T-helper 2 cell treated with Interferon-gamma antibody and Interleukin-4, amounts not matched to agents 100 ng/mL and 5 ng/mL, for 36 hours (primary cell): ENCODE data around the gene ELOVL5. TPM values are rescaled to one million over a fixed set of nuclear protein-coding genes. Genes with fewer than 3 reads are reported as not detected.
"Not testable (repeated sequence)": the region's sequence is repeated elsewhere in the genome, so short reads cannot be mapped to it uniquely, and the experiment has no call there.

ENCODE experiments used
- intact Hi-C: fragments of 100-400 bp; cut with micrococcal nuclease; formaldehyde crosslinking; loops from one replicate; pipeline ENCODE4 v1.15.1; 2023
- total RNA-seq: library from RNA; stranded (reverse); gene quantifications from 2 replicates; pipeline ENCODE4 v1.2.3, GENCODE V29; 2022

The ELOVL5 gene, protein sequence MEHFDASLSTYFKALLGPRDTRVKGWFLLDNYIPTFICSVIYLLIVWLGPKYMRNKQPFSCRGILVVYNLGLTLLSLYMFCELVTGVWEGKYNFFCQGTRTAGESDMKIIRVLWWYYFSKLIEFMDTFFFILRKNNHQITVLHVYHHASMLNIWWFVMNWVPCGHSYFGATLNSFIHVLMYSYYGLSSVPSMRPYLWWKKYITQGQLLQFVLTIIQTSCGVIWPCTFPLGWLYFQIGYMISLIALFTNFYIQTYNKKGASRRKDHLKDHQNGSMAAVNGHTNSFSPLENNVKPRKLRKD
- total RNA-seq = 121 and 125 TPM in 2 replicates

DNA sequence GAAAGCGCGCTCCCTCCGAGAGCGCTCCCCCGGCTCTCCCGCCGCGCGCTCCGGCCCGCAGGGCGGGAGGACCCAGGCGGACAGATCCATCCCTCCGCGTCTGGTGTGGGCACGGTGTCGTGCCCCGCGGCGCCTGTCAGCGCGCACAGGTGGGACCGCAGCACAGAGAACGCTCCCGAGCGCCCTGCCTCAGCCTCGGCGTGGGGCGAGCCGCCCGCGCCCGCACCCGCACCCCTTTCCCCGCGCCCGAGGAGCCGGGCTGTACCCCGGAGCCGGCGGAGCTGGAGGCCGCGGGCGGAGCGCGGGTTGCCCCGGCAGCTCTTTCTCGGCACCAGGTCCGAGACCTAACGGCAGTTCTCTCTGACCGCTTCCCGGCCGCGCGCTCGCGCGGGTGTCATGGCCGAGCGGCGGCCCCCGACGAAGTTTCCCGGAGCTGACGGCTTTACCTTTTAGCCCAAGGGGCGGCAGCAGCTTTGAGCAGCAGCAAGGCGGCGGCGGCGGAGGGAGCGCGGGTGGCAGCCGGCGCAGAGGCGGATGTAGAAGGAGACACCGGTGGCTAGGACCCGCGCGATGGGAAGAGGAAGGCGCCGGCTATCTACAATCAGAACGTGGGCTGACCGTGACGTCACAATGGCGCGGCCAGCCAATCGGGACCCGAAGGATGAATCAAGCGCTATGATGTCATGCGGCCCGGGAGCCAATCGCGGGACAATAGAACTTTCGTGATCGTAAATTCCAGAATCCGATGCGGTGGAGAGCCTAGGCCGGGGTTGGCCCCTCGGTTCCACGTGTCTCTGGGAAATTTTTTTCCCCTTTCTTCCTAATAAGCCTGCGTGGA, at the start of gene ELOVL5:
Gene ELOVL5 (minus strand): TSS at position 580 of the 838 bp plus-strand sequence. CDS start 53,251 bp downstream, outside the sequence.
- intact Hi-C loops = loop anchor here (1.0 to 5.0 kb wide), 7 partner anchors 11 to 366 kb away; partner anchors contain the start of genes GCLC and GSTA4

DNA sequence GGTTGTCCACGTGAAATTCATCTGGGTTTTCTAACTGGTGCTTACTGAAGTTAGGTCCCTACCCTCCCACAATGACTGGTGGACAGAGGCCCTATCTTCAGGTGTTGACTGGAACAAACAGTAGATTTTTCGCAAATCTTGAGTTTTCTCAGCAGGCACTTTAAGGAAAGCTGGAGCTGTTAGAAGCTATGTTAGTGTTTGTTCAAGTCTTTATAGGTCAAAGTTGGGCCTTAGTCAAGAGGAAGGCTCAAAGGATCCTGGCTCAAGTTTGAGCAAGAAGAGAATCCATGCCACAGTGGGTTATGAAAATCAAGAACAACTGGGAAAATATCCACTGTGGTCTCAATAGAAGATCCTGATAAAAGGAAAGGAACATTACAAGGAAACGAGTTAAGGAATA, 48.5 kb upstream of the ELOVL5 start:
- intact Hi-C loops = no loop called here

DNA sequence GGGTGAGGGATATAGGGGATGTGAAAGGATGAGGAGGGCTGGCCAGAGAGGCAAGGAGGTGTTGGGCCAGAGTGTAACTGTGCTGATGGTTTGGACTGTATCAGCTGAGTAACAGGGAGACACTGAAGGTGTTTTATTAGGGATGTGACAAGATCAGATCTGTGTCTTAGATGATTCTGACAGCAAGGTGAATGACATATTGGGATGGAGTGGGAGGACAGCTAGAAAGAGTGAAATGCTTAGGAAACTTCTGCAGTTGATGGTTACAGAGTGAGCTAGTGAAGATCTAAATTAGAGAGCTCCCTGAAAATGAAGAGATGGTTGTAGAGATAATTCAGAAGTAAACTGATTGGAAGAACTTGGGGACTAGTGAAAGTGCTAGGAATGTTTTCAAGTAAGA, 47.2 kb upstream of the ELOVL5 start:
- intact Hi-C loops = no loop called here

DNA sequence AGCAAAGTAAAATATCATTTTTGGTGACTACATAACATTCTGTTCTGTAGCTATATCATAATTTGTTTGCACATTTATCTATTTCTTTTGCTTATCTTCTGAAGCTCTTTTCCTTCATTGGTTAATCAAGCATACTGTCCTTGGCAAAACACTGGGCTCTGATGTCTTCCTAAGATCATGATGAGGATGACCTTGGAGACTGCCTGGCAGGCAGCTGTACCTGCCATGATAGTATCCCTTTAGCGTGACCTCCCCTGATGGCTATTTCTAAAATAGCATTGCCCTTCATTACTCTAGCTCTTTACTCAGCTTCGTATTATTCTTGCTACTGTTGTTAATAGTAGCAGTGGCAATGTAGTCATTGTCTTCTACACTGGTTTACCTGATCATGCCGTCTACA, 46.0 kb upstream of the ELOVL5 start:
- intact Hi-C loops = no loop called here

DNA sequence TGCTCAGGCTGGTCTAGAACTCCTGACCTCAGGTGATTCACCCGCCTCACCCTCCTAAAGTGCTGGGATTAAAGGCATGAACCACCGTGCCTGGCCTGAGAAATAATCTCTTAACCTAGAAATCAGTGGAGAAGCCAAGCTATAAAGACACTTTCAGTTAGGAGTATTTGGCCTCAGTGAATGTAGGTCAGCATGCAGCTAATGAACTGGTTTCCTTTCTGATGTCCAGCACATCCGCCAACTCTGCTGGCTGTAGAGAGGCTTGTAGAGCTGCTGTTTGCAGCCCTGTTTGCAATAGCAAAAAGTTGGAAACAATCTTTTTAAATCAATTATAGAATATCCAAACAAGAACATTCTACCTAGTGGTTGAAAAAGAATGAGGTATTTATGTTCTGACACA, 42.4 kb upstream of the ELOVL5 start:
- intact Hi-C loops = no loop called here

DNA sequence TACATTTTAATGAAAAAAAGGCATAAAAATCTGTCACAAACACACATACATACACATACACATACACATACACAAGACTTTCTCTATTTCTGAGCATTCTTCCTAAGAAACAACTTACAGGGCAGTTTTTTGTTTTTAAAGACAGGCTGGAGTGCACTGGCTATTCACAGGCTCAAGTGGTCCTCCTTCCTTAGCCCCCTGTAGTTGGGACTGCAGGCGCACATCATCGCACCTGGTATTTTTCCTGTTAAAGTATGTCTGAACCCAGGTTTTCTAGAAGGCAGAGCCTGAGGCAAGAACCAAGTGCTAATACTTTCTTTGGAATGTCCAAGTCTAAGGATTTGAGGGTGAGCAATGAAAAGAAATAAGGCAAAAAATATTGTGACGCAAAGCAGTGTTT, 41.3 kb upstream of the ELOVL5 start:
- intact Hi-C loops = no loop called here

DNA sequence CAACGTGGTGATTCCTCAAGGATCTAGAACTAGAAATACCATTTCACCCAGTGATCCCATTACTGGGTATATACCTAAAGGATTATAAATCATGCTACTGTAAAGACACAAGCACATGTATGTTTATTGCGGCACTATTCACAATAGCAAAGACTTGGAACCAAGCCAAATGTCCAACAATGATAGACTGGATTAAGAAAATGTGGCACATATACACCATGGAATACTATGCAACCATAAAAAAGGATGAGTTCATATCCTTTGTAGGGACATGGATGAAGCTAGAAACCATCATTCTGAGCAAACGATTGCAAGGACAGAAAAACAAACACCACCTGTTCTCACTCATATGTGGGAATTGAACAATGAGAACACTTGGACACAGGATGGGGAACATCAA, 39.9 kb upstream of the ELOVL5 start:
- intact Hi-C loops = not testable (repeated sequence)

DNA sequence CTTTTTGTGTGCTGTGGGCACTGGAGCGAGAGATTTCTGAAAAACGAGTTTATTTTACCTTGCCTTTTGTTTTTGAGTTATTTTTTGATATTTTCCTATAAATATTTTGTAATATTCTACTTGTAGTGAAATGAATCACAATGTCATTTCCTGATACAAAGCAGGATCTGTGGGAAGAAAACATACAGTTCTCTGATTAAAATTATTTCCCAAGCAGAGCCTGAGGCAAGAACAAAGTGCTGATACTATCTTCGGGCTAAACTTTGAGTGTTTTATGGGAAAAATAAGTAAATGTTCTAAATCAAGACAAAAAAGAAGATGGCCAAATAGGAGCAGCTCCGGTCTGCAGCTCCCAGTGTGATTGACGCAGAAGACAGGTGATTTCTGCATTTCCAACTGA, 33.7 kb upstream of the ELOVL5 start:
- intact Hi-C loops = no loop called here

DNA sequence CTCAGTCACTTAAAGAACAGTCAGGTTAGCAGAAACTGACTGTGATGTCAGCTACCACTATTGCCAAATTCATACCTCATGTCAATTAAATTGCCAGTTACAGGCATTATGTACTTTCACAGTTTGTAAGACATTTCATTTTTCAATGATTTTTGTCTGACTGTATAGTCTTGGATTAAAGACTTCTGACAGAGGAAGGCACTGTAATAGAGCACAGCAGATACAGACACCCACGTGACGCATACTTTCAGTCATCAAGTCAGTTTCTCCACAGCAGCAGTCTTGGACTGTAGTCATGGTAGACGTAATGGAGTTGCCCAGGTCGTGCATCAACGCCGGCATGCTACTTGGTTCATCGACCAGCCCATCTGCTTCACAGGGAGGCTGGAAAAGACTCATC, 29.5 kb upstream of the ELOVL5 start:
- intact Hi-C loops = no loop called here

DNA sequence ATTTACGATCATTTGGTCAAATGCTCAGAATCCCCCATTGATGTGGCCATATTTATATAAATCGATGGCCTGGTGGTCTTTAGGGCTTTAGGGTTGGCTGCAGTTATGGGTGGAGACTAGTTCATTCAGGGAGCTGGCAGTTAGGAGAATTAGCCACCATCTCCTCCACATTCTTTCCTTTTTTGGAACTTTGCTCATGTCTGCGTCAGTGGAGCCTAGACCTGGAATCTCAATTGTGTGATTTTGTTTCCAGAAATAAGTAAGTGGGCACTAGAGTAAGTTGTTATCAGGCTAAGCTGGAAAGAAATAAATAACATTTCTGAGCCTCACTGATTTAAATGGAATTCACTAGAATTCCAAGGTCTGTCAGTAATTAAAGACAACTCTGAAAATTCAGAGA, 29.0 kb upstream of the ELOVL5 start:
- intact Hi-C loops = no loop called here

DNA sequence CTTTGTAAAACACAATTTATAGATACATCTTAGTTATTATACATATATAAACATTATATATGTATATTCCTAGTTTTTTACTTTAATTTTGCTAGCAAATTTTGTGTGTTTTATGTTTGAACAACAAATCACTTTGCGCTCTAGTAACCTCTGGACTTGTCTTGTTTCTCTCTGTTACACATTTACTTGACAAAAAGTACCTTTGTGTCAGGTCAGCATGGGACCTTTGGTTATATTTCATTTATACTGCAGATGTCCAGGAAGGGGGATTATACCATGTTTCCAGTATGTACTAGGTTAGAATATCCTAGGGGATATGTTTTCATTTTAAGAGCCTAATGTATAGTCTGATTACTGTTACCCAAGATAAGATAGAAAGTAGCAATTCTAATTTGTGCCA, 28.5 kb upstream of the ELOVL5 start:
- intact Hi-C loops = no loop called here

DNA sequence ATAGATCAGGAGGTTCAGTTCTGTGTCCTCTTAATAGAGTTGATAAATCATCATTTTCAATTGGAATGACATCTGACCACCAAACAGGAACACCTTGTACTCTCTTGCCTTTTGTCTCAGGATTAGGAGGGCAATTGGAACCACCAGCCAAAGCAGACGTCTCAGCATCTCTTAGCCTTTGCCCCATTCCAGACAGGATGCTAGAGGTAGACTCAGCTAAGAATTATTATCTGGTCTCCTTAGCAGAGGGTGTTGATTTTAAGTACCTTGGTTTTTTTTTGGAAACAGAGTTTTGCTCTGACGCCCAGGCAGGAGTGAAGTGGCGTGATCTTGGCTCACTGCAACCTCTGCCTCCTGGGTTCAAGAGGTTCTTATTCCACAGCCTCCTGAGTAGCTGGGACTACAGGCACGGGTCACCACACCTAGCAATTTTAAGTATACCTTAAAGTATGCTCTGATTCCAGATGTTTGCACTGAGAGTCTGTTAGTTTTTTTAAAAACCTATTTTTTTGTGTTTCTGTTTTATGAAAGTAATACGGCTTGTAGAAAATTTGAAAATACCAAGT, 28.0 kb upstream of the ELOVL5 start:
- intact Hi-C loops = no loop called here

DNA sequence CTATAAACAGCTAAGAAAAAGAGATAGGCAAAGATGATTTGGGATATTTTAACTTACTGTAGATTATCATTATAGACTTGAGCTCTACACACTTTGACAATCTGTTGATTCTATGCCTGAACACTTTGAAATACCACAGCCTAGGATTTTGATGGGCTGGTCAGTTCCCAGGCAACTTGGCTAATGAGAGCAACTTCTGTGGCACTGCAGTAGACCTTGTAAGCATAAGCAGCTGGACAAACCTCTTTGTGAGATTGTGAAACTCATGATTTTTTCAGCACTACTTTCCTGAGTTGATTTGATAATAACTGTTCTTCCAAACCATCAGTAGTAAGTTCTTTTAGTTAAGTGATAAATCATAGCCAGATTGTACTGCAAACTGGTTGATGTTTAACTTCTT, 27.1 kb upstream of the ELOVL5 start:
- intact Hi-C loops = no loop called here

DNA sequence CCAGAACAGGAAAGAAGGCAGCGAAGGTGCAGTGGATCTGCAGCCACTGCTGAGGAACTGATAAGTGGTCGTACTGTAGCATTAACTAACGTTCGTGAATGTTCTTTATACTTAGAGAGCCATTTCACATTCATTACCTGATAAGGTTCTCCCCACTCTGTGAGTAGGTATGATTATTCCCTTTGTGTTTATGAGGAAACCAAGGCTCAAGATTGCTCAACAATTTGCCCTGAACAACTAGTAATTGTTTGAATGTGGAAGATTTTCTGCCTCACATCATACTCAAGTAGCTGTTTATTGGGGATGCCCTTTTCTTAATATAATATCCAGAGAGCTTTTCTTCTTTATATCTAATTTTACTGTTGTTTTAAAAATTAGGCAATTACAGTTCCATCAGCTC, 24.9 kb upstream of the ELOVL5 start:
- intact Hi-C loops = no loop called here

DNA sequence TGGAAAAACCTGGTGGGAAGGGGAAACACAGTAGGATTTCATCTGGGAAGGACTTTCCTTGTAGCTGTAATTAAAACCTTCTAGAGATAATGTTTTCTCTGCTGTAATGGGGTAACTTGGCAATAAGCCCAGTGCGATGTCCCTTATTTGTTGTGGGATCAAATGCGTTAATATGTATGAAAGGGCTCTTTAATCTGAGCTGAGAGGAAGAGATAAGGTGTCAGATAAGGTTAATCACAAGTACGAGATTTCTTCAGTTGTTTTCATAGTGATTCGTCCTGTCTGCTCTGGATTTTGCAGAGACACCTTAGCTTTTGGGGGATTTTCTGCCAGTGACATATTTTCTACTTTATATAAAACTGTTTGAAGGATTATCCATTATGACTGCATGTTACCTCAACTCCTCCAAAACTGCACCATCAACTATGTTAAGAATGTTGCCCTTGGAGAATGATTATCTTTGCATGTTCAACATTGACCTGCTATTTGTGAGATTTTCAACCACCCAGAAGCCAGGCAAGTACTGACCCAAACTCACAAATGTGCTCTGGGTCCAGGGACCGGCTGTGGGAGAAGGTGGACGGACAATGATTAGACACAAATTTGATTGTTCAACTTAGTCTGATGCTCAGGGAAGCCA, 21.2 kb upstream of the ELOVL5 start:
- intact Hi-C loops = no loop called here

DNA sequence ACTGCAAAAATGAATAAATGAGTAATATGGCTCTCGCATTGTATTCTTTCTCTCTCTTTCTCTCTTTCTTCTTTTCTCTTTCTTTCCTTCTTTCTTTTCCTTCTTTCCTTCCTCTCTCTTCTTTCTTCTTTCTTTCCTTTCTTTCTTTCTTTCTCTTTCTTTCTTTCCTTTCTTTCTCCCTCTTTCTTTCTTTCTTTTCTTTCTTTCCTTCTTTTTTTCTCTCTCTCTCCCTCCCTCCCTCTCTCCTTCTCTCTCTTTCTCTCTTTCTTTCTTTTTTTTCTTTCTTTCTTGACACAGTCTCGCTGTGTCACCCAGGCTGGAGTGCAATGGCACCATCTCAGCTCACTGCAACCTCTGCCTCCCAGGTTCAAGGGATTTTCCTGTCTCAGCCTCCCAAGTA, 20.3 kb upstream of the ELOVL5 start:
- intact Hi-C loops = no loop called here

DNA sequence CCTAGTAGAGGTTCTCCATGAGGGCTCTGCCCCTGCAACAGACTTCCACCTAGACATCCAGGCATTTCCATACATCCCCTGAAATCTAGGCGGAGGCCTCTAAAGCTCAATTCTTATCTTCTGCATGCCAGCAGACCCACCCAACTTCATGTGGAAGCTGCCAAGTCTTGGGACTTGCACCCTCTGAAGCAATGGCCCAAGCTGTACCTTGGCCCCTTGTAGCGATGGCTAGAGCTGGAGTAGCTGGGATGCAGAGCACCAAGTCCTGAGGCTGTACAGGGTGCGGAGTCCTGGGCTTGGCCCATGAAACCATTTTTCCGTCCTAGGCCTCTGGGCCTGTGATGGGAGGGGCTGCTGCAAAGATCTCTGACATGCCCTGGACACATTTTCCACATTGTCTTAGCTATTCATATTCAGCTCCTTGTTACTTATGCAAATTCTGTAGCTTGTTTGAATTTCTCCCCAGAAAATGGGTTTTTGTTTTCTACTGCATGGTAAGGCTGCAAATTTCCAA, 17.4 kb upstream of the ELOVL5 start:
- intact Hi-C loops = no loop called here

DNA sequence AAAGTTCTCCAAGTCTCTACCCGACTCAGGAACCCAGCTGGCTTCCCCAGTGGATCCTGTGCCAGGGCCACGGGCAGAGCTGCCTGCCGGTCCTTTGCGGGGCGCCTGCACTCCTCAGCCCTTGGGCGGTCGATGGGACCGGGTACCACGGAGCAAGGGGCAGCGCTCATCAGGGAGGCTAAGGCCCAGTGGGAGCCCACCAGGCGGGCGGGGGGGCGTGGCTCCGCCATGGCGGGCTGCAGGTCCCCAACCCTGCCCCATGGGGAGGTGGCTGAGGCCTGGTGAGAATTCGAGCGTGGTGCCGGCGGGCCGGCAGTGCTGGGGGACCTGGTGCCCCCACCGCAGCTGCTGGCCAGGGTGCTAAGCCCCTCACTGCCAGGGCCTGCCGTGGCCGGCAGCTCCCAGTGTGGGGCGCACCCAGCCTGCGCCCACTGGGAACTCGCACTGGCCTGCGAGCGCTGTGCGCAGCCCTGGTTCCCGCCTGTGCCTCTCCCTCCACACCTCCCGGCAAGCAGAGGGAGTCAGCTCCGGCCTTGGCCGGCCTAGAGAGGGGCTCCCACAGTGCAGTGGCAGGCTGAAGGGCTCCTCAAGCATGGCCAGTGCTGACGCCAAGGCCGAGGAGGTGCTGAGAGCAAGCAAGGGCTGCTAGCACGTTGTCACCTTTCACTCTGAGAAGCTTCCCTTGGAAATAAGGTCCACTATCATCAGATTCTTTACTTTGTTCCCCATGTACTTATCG, 14.8 kb upstream of the ELOVL5 start:
- intact Hi-C loops = loop anchor here (5.0 kb wide), 1 partner anchor 119 kb away; no protein-coding TSS in a partner anchor

DNA sequence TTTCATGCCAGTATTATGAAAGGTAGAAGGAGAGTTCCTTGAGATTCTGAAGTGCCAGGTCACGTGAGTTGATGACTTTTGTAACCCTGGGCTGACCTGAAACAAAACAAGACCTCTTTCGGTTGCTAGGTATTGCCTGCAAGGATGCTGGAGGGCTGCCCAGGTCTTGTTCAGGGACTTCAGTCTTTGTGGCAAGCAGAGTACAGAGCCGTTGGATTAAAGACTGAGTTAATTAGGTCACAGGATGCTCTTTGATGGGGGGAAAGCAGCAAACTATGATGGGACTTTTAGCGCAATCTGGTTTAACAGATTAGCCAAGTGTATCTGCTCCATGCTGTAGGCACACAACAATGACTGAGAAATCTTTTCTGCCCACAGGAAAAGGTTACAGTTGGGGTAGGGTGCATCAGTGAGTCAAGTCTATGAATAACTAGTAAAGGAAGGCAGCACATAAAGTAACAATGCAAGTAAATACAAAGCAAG, 12.8 kb upstream of the ELOVL5 start:
- intact Hi-C loops = loop anchor here (2.0 to 5.0 kb wide), 2 partner anchors 121 to 291 kb away; no protein-coding TSS in a partner anchor

DNA sequence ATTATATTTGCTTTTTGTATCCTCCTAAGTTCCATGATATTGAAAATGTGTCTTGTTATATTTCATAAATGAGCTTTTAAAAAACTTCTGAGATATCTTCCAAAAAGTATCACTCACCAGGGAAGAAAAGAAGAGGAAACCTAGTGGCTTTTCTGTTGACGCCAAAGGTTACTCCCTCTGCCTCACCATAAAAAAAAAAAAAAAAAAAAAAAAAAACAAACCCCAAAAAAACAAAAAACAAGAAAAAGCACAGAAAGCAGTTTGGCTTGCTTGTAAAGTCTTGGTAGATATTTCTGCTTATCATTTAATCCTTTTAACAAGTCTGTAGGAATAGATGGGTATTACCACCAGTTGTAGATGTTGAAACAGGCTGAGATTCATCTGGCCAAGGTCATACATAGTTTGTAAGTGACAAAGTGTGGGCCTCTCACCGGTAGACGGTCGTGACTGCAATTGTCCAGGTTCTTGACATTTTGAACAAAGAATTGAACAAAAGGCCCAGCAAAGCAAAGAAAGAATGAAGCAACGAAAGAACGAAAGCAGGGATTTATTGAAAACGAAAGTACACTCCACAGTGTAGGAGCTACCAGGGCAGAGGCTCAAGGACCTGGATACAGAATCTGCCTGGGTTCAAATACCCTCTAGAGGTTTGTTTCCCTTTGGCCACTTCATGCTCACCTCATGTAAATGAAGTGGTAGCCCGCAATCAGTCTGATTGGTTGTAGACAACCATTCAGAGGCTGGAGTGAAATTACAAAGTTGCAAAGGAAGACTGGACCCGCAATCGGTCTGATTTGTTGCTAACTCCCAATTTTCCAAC, 11.6 kb upstream of the ELOVL5 start:
- intact Hi-C loops = loop anchor here (2.0 to 5.0 kb wide), 2 partner anchors 122 to 292 kb away; no protein-coding TSS in a partner anchor
